Stomach (tissue), 9 donors: ENCODE data around the gene STK33. TPM values are rescaled to one million over a fixed set of nuclear protein-coding genes. Genes with fewer than 3 reads are reported as not detected.

Source experiments
- DNase-seq, 2 donors: peaks; one replicate each; pipeline versions ENCODE4 v3.0.0 to v3.0.0-alpha.2; 2013 to 2019
- H3K27ac ChIP-seq, 5 donors: fragments of 200-600 bp in 4 of 5; sonication (generic) in 4 of 5; one replicate each; pipeline ENCODE4 v1.5.1; 2013 to 2019; ENCODE audit warnings: mild to moderate bottlenecking in 1 of 5, moderate library complexity in 1 of 5
- H3K27me3 ChIP-seq, 3 donors: fragments of 200-600 bp; sonication (generic); one replicate each; pipeline ENCODE4 v1.5.1; 2017 to 2019; ENCODE audit warnings: mixed run types in 1 of 3
- H3K36me3 ChIP-seq, 4 donors: fragments of 200-600 bp; sonication (generic); 1 replicate in 3 of 4; 2 replicates in 1 of 4; pipeline ENCODE4 v1.5.1; 2016 to 2019
- H3K4me1 ChIP-seq, 4 donors: fragments of 200-600 bp; sonication (generic); one replicate each; pipeline ENCODE4 v1.5.1; 2016 to 2019
- H3K4me3 ChIP-seq, 4 donors: fragments of 200-600 bp; sonication (generic) in 3 of 4; one replicate each; pipeline ENCODE4 v1.5.1; 2016 to 2019; ENCODE audit warnings: mild to moderate bottlenecking in 1 of 4
- H3K9me3 ChIP-seq, 4 donors: fragments of 200-600 bp; sonication (generic); one replicate each; pipeline ENCODE4 v1.5.1; 2016 to 2019
- CTCF ChIP-seq, 7 experiments: fragments of 450-650 bp in 4 of 7; fragments of 200-600 bp in 3 of 7; sonication (generic) in 3 of 7; IDR thresholded peaks; one replicate each; pipeline ENCODE4 v1.5.1; 2016 to 2019; ENCODE audit warnings: antibody characterized with exemption in 7 of 7, control low read depth in 2 of 7, mild to moderate bottlenecking in 1 of 7
- EP300 ChIP-seq: sonication (generic); formaldehyde crosslinking; IDR thresholded peaks from one replicate; pipeline ENCODE4 v1.6.1; 2017; ENCODE audit warnings: antibody characterized with exemption
- POLR2A ChIP-seq, 4 donors: fragments of 450-650 bp; IDR thresholded peaks; one replicate each; pipeline ENCODE4 v1.6.1; 2016; ENCODE audit warnings: antibody characterized with exemption in 4 of 4, control low read depth in 2 of 4, mild to moderate bottlenecking in 1 of 4, moderate library complexity in 1 of 4
- POLR2AphosphoS5 ChIP-seq, 3 donors: sonication (generic); formaldehyde crosslinking; IDR thresholded peaks; one replicate each; pipeline ENCODE4 v1.6.1; 2016; ENCODE audit warnings: antibody characterized with exemption in 3 of 3
- WGBS, 5 donors: extraction: QIAGEN DNeasy Blood & Tissue Kit in 3 of 5; methylation state at CpG; one replicate each; pipeline versions ENCODE4 v1.1.5 to v1.1.7; 2013 to 2018; 5-methylcytosine and 5-hydroxymethylcytosine counted together
- intact Hi-C: fragments of 100-400 bp; cut with DNase I; formaldehyde crosslinking; loops from one replicate; pipeline ENCODE4 v1.15.1; 2023; ENCODE audit warnings: low total_unique reads
- polyA plus RNA-seq, 3 donors: library from polyadenylated mRNA; stranded (reverse); fragments of 200-250 nt; gene quantifications; one replicate each; pipeline ENCODE4 v1.2.3, GENCODE V29; 2013
- total RNA-seq, 5 donors: library from RNA; depleted of rRNA; stranded (reverse); fragments of >200 nt; gene quantifications; one replicate each; pipeline versions ENCODE4 v1.1.0 to v1.2.3, GENCODE V29; 2014 to 2016
- donor health status: healthy with polysubstance abuse.
- donor health status: Bipolar disorder and iron deficiency.
- donor health status: healthy.

The STK33 gene
- total and polyA plus RNA-seq, 8 donors: 3.1 to 21.3 (median 10.9) TPM; not detected in 1

GRCh38 chr11:8608652-8609051 lies 14.6 kb upstream of the STK33 start:
- H3K27me3 ChIP-seq: no peaks in the 10 kb centered on the region
- TF ChIP-seq POLR2A (IDR thresholded peaks at IDR 0.05) (no peak), POLR2AphosphoS5 (IDR thresholded peaks at IDR 0.05) (no peak), EP300 (no peak), CTCF (IDR thresholded peaks at IDR 0.05) (no peak)
- no peak overlapping the region for H3K4me3 ChIP-seq
- no peaks in the 10 kb centered on the region for H3K9me3 ChIP-seq
- H3K4me1 ChIP-seq: peaks cover 0 to 14% (median 5%) of the 10 kb centered on the region in 4 donors
- H3K27ac ChIP-seq: peak overlapping the region in 1 of 5 donors; percentile 14
- no peak for DNase-seq
- intact Hi-C loops: no loop called here
- 67 to 86% (median 74%) methylated on average over 1 of the region's 1 CpG for WGBS, 5 donors
- peaks cover 0 to 10% (median 0%) of the 10 kb centered on the region in 4 donors for H3K36me3 ChIP-seq

GRCh38 chr11:8605971-8606563 lies 12.0 kb upstream of the STK33 start:
- peak overlapping the region in 1 of 5 donors; percentile 4 for H3K27ac ChIP-seq
- no peak overlapping the region for H3K4me3 ChIP-seq
- TF ChIP-seq POLR2AphosphoS5 (IDR thresholded peaks at IDR 0.05): no peak
- no peak for TF ChIP-seq EP300
- TF ChIP-seq CTCF (IDR thresholded peaks at IDR 0.05): no peak
- TF ChIP-seq POLR2A (IDR thresholded peaks at IDR 0.05): no peak
- no peaks in the 10 kb centered on the region for H3K36me3 ChIP-seq
- H3K4me1 ChIP-seq: peaks cover 0 to 16% (median 6%) of the 10 kb centered on the region in 4 donors
- H3K9me3 ChIP-seq: no peaks in the 10 kb centered on the region
- intact Hi-C loops: no loop called here
- no peaks in the 10 kb centered on the region for H3K27me3 ChIP-seq
- DNase-seq: no peak
- 88 to 95% (median 94%) methylated on average over 1 of the region's 1 CpG for WGBS, 5 donors

- H3K4me1 ChIP-seq: peaks cover 0 to 16% (median 6%) of the 10 kb centered on the region in 4 donors
- H3K27me3 ChIP-seq: no peaks in the 10 kb centered on the region
- 16 to 23% (median 20%) methylated on average over 9 of the region's 9 CpGs for WGBS, 5 donors
- peak overlapping the region in 4 of 5 donors; percentile 42 to 82 (median 58) for H3K27ac ChIP-seq
- DNase-seq: peak; percentile 58 to 72
- H3K36me3 ChIP-seq: no peaks in the 10 kb centered on the region
- no peaks in the 10 kb centered on the region for H3K9me3 ChIP-seq
- no peak overlapping the region for H3K4me3 ChIP-seq
- no peak for TF ChIP-seq POLR2A (IDR thresholded peaks at IDR 0.05)
- peak in 4 of 7 experiments; percentile 45 to 59 (median 54) for TF ChIP-seq CTCF (IDR thresholded peaks at IDR 0.05)
- no peak for TF ChIP-seq EP300
- TF ChIP-seq POLR2AphosphoS5 (IDR thresholded peaks at IDR 0.05): peak; percentile 46 to 86 (median 66)
- intact Hi-C loops: no loop called here
Observed at GRCh38 chr11:8604078-8604723, 10.2 kb upstream of the STK33 start.

- peaks cover 0 to 16% (median 6%) of the 10 kb centered on the region in 4 donors for H3K4me1 ChIP-seq
- intact Hi-C loops: no loop called here
- H3K27me3 ChIP-seq: no peaks in the 10 kb centered on the region
- H3K9me3 ChIP-seq: no peaks in the 10 kb centered on the region
- H3K36me3 ChIP-seq: no peaks in the 10 kb centered on the region
- 73 to 82% (median 79%) methylated on average over 2 of the region's 2 CpGs for WGBS, 5 donors
- TF ChIP-seq POLR2AphosphoS5 (IDR thresholded peaks at IDR 0.05) (no peak), POLR2A (IDR thresholded peaks at IDR 0.05) (no peak), CTCF (IDR thresholded peaks at IDR 0.05) (no peak), EP300 (no peak)
- H3K27ac ChIP-seq: peak overlapping the region in 3 of 5 donors; percentile 12 to 82 (median 42)
- DNase-seq: no peak
- H3K4me3 ChIP-seq: no peak overlapping the region
Observed at GRCh38 chr11:8603696-8604077, 9.7 kb upstream of the STK33 start.
